Activated CD4-positive, alpha-beta T cell treated with anti-CD3 and anti-CD28 coated beads, Interleukin-2, amount 50 U/mL, for 4 hours (primary cell): ENCODE results near the gene TBC1D1.

Experiments
- DNase-seq, 2 experiments: peaks; one replicate each; pipeline ENCODE4 v3.0.0-alpha.2; 2020

TBC1D1 gene

GRCh38 chr4:38084877-38085711 lies 194.2 kb downstream of the TBC1D1 start:
- no peak for DNase-seq

- DNase-seq, result no peak
These were observed 194.9 kb downstream of the TBC1D1 start for GRCh38 chr4:38085751-38086150.

GRCh38 chr4:38086151-38086848 lies 195.4 kb downstream of the TBC1D1 start:
- DNase-seq, result no peak

- no peak for DNase-seq
These were observed 196.0 kb downstream of the TBC1D1 start for GRCh38 chr4:38086849-38087226.

GRCh38 chr4:38088321-38088720 lies 197.4 kb downstream of the TBC1D1 start:
- no peak for DNase-seq

- DNase-seq, result no peak
These were observed 199.1 kb downstream of the TBC1D1 start for GRCh38 chr4:38089961-38090360.

- DNase-seq, result no peak
These were observed 199.8 kb downstream of the TBC1D1 start for GRCh38 chr4:38090455-38091246.

GRCh38 chr4:38091636-38092035 lies 200.8 kb downstream of the TBC1D1 start:
- DNase-seq, result no peak

GRCh38 chr4:38092701-38093100 lies 201.8 kb downstream of the TBC1D1 start:
- DNase-seq, result no peak

GRCh38 chr4:38094419-38094818 lies 203.5 kb downstream of the TBC1D1 start:
- DNase-seq, result no peak

GRCh38 chr4:38095691-38096090 lies 204.8 kb downstream of the TBC1D1 start:
- no peak for DNase-seq

GRCh38 chr4:38097818-38098217 lies 206.9 kb downstream of the TBC1D1 start:
- no peak for DNase-seq

- no peak for DNase-seq
These were observed 208.2 kb downstream of the TBC1D1 start for GRCh38 chr4:38099020-38099600.

- no peak for DNase-seq
These were observed 209.1 kb downstream of the TBC1D1 start for GRCh38 chr4:38099908-38100407.

- no peak for DNase-seq
These were observed 209.8 kb downstream of the TBC1D1 start for GRCh38 chr4:38100474-38101255.

GRCh38 chr4:38101563-38101962 lies 210.7 kb downstream of the TBC1D1 start:
- no peak for DNase-seq

- no peak for DNase-seq
These were observed 212.2 kb downstream of the TBC1D1 start for GRCh38 chr4:38102957-38103588.

- no peak for DNase-seq
These were observed 214.8 kb downstream of the TBC1D1 start for GRCh38 chr4:38105475-38106220.

- DNase-seq, result no peak
These were observed 215.4 kb downstream of the TBC1D1 start for GRCh38 chr4:38106311-38106710.

- DNase-seq, result no peak
These were observed 216.1 kb downstream of the TBC1D1 start for GRCh38 chr4:38106886-38107514.
